ENCODE results near the gene VAV3. TPM values are rescaled to one million over a fixed set of nuclear protein-coding genes. Genes with fewer than 3 reads are reported as not detected.

Gene VAV3
- total and polyA plus RNA-seq, 2 of the 8 experiments (the other 6 are each of a cell fraction or from before 2014, with no cell fraction given): 2.9 to 7.9 TPM

DNA sequence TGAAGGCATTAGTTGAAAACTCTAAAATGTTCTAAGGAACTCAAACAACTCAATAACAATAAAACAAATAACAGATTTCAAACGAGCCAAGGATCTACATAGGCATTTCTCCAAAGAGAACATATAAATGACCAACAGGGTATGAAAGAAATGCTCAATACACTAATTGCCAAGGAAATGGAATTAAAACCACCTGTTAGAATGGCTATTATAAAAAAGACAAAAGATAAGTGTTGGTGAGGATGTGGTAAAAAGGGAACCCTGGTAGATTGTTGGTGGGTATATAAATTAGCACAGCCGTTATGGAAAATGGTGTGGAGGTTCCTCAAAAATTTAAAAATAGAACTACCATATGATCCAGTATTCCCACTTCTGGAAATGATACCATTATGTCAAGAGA lies 9.1 kb upstream of the VAV3 start:
- Histone ChIP-seq H2BK15ac (ENCODE audit: low read length) (no peak overlapping the region), H3K14ac (ENCODE audit: insufficient read length) (no peak overlapping the region), H3K4me2 (ENCODE audit: insufficient read depth in 1 of 2, low read depth in 2 of 2, low read length in 2 of 2) (no peak overlapping the region), H3K79me2 (ENCODE audit: control insufficient read depth in 1 of 2, insufficient read depth in 2 of 2, low read length in 2 of 2) (no peaks in the 10 kb centered on the region), H2BK20ac (ENCODE audit: low read length) (no peak overlapping the region), H3K23me2 (ENCODE audit: low read depth, low read length) (no peaks in the 10 kb centered on the region; the same call in 1 of the 2 replicates), H4K8ac (ENCODE audit: extremely low read depth, insufficient read depth, low read length) (no peak overlapping the region), H3K4me3 (ENCODE audit: extremely low read depth in 1 of 4, insufficient read depth in 2 of 4, low read depth in 3 of 4, low read length in 4 of 4) (no peak overlapping the region), H4K5ac (ENCODE audit: insufficient read length, low read depth, low read length) (no peak overlapping the region), H3K27me3 (replicated peaks in 1 of 4; ENCODE audit: control insufficient read depth in 3 of 4, extremely low read depth in 1 of 4, insufficient read depth in 3 of 4, low read length in 3 of 4) (no peaks in the 10 kb centered on the region; a peak in 1 of 7 replicates), H2BK5ac (ENCODE audit: low read depth, low read length) (no peak overlapping the region), H3K27ac (ENCODE audit: low read depth, low read length) (no peak overlapping the region), H2BK12ac (ENCODE audit: low read depth, low read length) (no peak overlapping the region), H3K23ac (ENCODE audit: insufficient read length) (no peak overlapping the region), H3K4ac (replicated peaks; ENCODE audit: insufficient read length, low read depth, low read length) (no peak overlapping the region), H2AFZ (ENCODE audit: low read length) (no peak overlapping the region), H3K9ac (replicated peaks in 1 of 4; ENCODE audit: extremely low read depth in 1 of 4, low read depth in 3 of 4, low read length in 3 of 4) (no peak overlapping the region), H3K4me1 (replicated peaks in 1 of 4; ENCODE audit: control insufficient read depth in 3 of 4, insufficient read depth in 4 of 4, low read length in 3 of 4) (no peaks in the 10 kb centered on the region), H3K79me1 (ENCODE audit: low read depth, low read length) (no peaks in the 10 kb centered on the region), H2BK120ac (replicated peaks; ENCODE audit: low read depth, low read length) (no peak overlapping the region), H2AK5ac (ENCODE audit: low read depth, low read length) (no peak overlapping the region), H4K91ac (replicated peaks; ENCODE audit: insufficient read length, low read length) (no peak overlapping the region), H3K56ac (replicated peaks; ENCODE audit: insufficient read length, low read depth, low read length) (no peak overlapping the region), H3K18ac (ENCODE audit: extremely low read depth, low read length) (no peak overlapping the region), H4K20me1 (replicated peaks in 1 of 2; ENCODE audit: control insufficient read depth in 1 of 2, insufficient read depth in 2 of 2, low read length in 2 of 2) (no peaks in the 10 kb centered on the region), H3K9me3 (ENCODE audit: insufficient read depth in 2 of 2, low read depth in 1 of 2, low read length in 1 of 2) (no peaks in the 10 kb centered on the region), H3K36me3 (ENCODE audit: control insufficient read depth in 2 of 4, insufficient read depth in 4 of 4, low read length in 3 of 4) (no peaks in the 10 kb centered on the region)
- 88% methylated on average over 2 of the region's 2 CpGs; no CpG with 5 or more reads in 1 of the 2 experiments for WGBS, 2 experiments (ENCODE audit: extremely low coverage in 1 of 2, insufficient coverage in 1 of 2, insufficient read length in 1 of 2, insufficient replicate concordance in 2 of 2, low coverage in 1 of 2, low lambda C conversion rate in 2 of 2, missing lambda C conversion rate in 1 of 2)
- ChIA-PET POLR2A (ENCODE audit: partially characterized antibody) (interaction anchor here (1.5 kb wide), 1 partner anchor 9 kb away, joined by 3 read pairs; the partner anchor contains the start of gene VAV3), CTCF (ENCODE audit: partially characterized antibody) (no interaction called here)
- FAIRE-seq (no peak), DNase-seq (ENCODE audit: low read depth in 1 of 2, low spot score in 2 of 2) (no peak)
- TF ChIP-seq SAP30 (IDR thresholded peaks at IDR 0.05; ENCODE audit: insufficient read depth, insufficient replicate concordance, low read length): no peak
- TF ChIP-seq NANOG (IDR thresholded peaks at IDR 0.05; ENCODE audit: insufficient read depth, low read depth, low read length, poor library complexity, severe bottlenecking): no peak
- TF ChIP-seq JUN (IDR thresholded peaks at IDR 0.05; ENCODE audit: low read depth, low read length): no peak
- no peak for TF ChIP-seq BRCA1 (IDR thresholded peaks at IDR 0.05; ENCODE audit: low read depth, low read length)
- no peak for TF ChIP-seq HDAC2 (IDR thresholded peaks at IDR 0.05; ENCODE audit: borderline replicate concordance in 1 of 2, low read depth in 2 of 2, low read length in 2 of 2)
- no peak for TF ChIP-seq KDM4A (IDR thresholded peaks at IDR 0.05; ENCODE audit: low read depth, low read length, severe bottlenecking)
- no peak for TF ChIP-seq SRF (IDR thresholded peaks at IDR 0.05; ENCODE audit: low read depth, low read length)
- TF ChIP-seq, protein P1, sequence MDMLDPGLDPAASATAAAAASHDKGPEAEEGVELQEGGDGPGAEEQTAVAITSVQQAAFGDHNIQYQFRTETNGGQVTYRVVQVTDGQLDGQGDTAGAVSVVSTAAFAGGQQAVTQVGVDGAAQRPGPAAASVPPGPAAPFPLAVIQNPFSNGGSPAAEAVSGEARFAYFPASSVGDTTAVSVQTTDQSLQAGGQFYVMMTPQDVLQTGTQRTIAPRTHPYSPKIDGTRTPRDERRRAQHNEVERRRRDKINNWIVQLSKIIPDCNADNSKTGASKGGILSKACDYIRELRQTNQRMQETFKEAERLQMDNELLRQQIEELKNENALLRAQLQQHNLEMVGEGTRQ (IDR thresholded peaks at IDR 0.05; ENCODE audit: low read length): no peak
- TF ChIP-seq CREB1 (IDR thresholded peaks at IDR 0.05): no peak
